OCI-LY3 (cell line): ENCODE results near the gene RGS14.

Source experiments
- H2AFZ ChIP-seq: fragments of 200-600, 300-600 bp; shearing (Covaris generic); 2 replicates; pipeline ENCODE4 v1.6.0; 2014; ENCODE audit warnings: antibody characterized with exemption, low read depth, low read length
- H3K27ac ChIP-seq: fragments of 200-600, 300-600 bp; sonication (generic); 2 replicates; pipeline ENCODE4 v1.5.1; 2014; ENCODE audit warnings: mild to moderate bottlenecking, low read length, moderate library complexity, mixed read lengths
- H3K27me3 ChIP-seq: fragments of 200-600, 300-600 bp; sonication (generic); 2 replicates; pipeline ENCODE4 v1.6.1; 2014; ENCODE audit warnings: low read depth, low read length, mixed read lengths
- H3K36me3 ChIP-seq: fragments of 200-600, 300-600 bp; sonication (generic); replicated peaks from 2 replicates; pipeline ENCODE3; 2014; ENCODE audit warnings: low read depth, low read length, mixed read lengths
- H3K4me1 ChIP-seq: fragments of 300-600, 200-600 bp; sonication (generic); 2 replicates; pipeline ENCODE4 v1.6.1; 2014; ENCODE audit warnings: low read length, mixed read lengths
- H3K4me2 ChIP-seq: fragments of 200-600, 300-600 bp; sonication (generic); 2 replicates; pipeline ENCODE4 v1.6.1; 2014; ENCODE audit warnings: low read length, mixed read lengths
- H3K4me3 ChIP-seq: fragments of 300-600, 200-600 bp; sonication (generic); 2 replicates; pipeline ENCODE4 v1.5.1; 2014; ENCODE audit warnings: antibody characterized with exemption, mild to moderate bottlenecking, low read length, moderate library complexity
- H3K79me2 ChIP-seq: fragments of 300-600, 200-600 bp; shearing (Covaris generic); 2 replicates; pipeline ENCODE4 v1.6.1; 2014; ENCODE audit warnings: mild to moderate bottlenecking, low read length, mixed read lengths
- H3K9ac ChIP-seq: fragments of 300-600, 200-600 bp; shearing (Covaris generic); 2 replicates; pipeline ENCODE4 v1.6.0; 2014; ENCODE audit warnings: mild to moderate bottlenecking, low read length, moderate library complexity
- H3K9me3 ChIP-seq: fragments of 200-600, 300-600 bp; shearing (Covaris generic); 2 replicates; pipeline ENCODE4 v1.6.1; 2014; ENCODE audit warnings: low read length, mixed read lengths; ENCODE audit not compliant: insufficient read depth
- H4K20me1 ChIP-seq: fragments of 200-600, 300-600 bp; sonication (generic); 2 replicates; pipeline ENCODE4 v1.6.1; 2016; ENCODE audit warnings: low read length, mixed read lengths; ENCODE audit not compliant: insufficient read depth
- EZH2phosphoT487 ChIP-seq: fragments of 200-600 bp; shearing (Covaris generic); IDR thresholded peaks from 2 replicates; pipeline ENCODE4 v1.6.1; 2018; ENCODE audit warnings: antibody characterized with exemption, mixed run types, low read depth
- TF ChIP-seq, protein P1 (sequence below): fragments of 200-600, 300-600 bp; sonication (generic); IDR thresholded peaks from 2 replicates; pipeline ENCODE4 v1.5.1; 2014; ENCODE audit warnings: antibody characterized with exemption, low read length, low read depth

RGS14 gene

DNA sequence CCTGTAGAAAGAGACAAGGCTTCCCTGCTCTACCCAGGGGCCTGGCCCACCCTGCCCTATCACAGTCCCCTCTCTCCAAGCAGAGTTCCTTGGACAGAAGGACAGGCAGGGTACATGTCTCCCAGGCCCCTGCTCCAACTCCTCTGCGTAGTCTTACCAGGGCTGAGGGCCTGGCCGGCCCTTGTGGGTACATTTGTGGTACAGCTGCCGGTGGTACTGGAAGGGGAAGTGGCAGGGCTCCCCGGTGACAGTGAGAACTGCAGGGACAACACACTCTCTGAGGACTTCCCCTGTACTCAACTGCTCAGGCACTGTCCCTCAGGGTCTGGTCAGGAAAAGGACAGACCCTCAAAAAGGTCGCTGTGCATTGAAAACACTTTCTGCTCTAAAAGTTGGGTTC, 48.1 kb downstream of the RGS14 start:
- peaks cover 17% of the 10 kb centered on the region for H3K27me3 ChIP-seq
- 0 out of 2 replicates have a peak overlapping the region, but pooled peaks have one; percentile 16 for H3K4me2 ChIP-seq
- H3K27ac ChIP-seq = no peak overlapping the region
- no peaks in the 10 kb centered on the region for H3K9me3 ChIP-seq
- peaks cover 19% of the 10 kb centered on the region for H3K4me1 ChIP-seq
- no peak overlapping the region; the same call in 1 of the 2 replicates for H2AFZ ChIP-seq
- H4K20me1 ChIP-seq = no peaks in the 10 kb centered on the region
- H3K4me3 ChIP-seq = no peak overlapping the region
- H3K79me2 ChIP-seq = no peaks in the 10 kb centered on the region
- TF ChIP-seq, protein P1, sequence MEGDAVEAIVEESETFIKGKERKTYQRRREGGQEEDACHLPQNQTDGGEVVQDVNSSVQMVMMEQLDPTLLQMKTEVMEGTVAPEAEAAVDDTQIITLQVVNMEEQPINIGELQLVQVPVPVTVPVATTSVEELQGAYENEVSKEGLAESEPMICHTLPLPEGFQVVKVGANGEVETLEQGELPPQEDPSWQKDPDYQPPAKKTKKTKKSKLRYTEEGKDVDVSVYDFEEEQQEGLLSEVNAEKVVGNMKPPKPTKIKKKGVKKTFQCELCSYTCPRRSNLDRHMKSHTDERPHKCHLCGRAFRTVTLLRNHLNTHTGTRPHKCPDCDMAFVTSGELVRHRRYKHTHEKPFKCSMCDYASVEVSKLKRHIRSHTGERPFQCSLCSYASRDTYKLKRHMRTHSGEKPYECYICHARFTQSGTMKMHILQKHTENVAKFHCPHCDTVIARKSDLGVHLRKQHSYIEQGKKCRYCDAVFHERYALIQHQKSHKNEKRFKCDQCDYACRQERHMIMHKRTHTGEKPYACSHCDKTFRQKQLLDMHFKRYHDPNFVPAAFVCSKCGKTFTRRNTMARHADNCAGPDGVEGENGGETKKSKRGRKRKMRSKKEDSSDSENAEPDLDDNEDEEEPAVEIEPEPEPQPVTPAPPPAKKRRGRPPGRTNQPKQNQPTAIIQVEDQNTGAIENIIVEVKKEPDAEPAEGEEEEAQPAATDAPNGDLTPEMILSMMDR = no peak
- no peak for TF ChIP-seq EZH2phosphoT487
- no peaks in the 10 kb centered on the region for H3K36me3 ChIP-seq
- no peak overlapping the region for H3K9ac ChIP-seq

DNA sequence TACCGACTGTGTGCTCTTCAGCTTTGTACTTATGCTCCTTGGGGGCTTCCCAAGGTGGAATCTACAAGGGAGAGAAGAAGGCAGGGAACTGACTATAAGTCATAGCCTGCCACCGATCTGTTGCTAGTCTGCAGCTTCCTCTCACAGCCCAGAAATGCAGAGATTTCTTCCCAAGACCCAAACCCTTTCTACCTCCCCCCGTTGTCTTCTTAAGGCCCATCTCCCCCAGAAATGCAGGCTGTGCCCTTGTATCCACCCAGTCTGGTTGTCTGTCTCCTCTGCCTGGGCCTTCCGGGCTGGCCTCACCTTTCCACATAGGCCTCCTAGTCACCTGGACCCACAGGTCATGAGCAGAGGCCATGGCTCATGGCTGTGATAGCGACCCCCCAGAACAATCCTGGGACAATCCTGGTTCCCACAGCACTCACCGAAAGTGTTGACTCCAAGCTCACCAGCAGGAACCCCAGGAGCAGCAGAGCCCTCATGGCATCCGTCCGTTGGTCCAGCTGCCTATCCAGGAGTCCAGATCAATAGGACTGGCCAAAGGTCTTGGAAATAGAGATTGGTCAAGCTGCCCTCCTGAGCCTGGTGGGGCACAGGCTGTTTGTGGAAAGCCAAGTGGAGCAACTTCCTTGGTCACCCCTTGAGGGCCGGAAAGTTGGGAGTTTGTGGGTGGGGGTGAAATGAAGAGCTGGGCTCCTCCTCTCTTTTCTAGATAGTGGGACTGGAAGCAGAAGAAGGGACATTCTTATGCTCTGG, 51.5 kb downstream of the RGS14 start, which contains the start of gene F12:
F12 (minus strand) TSS at position 522 of the 759 bp plus-strand sequence; CDS start at position 485, 37 bp downstream.
- Histone ChIP-seq H3K27me3 (peaks cover 9% of the 10 kb centered on the region), H3K36me3 (no peaks in the 10 kb centered on the region), H3K4me2 (no peak within 1 kb of the TSS), H4K20me1 (no peaks in the 10 kb centered on the region), H3K4me1 (peaks cover 23% of the 10 kb centered on the region), H3K79me2 (no peaks in the 10 kb centered on the region), H2AFZ (no peak within 1 kb of the TSS), H3K4me3 (no peak within 1 kb of the TSS), H3K9ac (no peak within 1 kb of the TSS), H3K27ac (no peak within 1 kb of the TSS), H3K9me3 (no peaks in the 10 kb centered on the region)
- no peak for TF ChIP-seq EZH2phosphoT487
- TF ChIP-seq, protein P1 = no peak

DNA sequence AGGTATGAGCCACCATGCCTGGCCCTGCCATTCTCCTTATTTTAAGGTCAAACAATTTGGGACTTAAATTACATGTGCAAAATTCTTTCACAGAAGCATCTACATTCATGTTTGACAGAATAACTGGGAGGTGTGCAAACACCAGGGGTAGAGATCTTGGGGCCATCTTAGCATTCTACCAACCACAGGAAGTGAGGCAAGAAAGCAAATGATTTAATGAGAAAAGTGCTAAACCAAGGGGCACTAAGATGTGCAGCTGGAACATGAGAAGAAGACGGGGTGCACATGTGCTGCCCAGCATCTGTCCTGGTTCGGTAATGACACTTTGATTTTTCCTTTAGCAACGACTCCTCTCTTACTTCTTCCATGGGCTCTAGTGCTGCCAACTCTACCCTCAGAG, 52.9 kb downstream of the RGS14 start:
- H3K27me3 ChIP-seq = peaks cover 9% of the 10 kb centered on the region

DNA sequence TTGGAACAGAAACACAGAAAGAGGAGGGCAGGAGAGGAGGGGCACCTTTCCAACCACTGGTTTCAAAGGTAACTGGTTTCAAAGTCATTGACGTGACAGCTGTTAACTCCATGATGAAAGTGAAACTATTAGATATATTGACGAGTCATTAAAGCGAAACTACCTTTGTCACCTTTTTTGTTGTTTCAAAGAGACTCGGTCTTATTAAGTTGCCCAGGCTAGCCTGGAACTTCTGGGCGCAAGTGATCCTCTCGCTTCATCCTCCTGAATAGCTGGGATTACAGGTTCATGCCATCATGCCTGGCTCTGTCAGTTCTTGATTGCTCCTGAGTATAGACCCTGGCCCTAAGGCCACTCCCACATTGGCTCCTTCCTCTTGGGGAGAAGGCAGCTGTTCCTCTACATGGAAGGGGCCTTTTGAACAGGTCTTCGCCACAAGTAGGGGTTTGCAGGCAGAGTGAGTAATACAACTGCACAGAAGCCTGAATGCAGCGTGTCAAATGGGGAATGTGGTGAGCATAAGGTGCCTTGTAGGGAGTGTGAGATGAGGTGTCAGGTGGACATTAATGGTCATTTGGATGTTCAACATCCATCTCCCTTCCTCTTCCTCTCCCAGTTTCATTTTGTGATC, 55.0 kb downstream of the RGS14 start:
- peaks cover 9% of the 10 kb centered on the region for H3K4me1 ChIP-seq
- H3K79me2 ChIP-seq = no peaks in the 10 kb centered on the region
- H3K9ac ChIP-seq = no peak overlapping the region
- no peaks in the 10 kb centered on the region for H3K9me3 ChIP-seq
- peak overlapping the region; percentile 32 for H3K4me3 ChIP-seq
- peak overlapping the region; percentile 55 for H3K4me2 ChIP-seq
- 0 out of 2 replicates have a peak, but pooled peaks cover 5% of the 10 kb centered on the region for H3K27me3 ChIP-seq
- no peaks in the 10 kb centered on the region for H4K20me1 ChIP-seq
- no peaks in the 10 kb centered on the region for H3K36me3 ChIP-seq
- no peak overlapping the region for H3K27ac ChIP-seq
- 0 out of 2 replicates have a peak overlapping the region, but pooled peaks have one; percentile 20 for H2AFZ ChIP-seq
- TF ChIP-seq, protein P1 = no peak
- TF ChIP-seq EZH2phosphoT487 = no peak

More for the DNA sequence above, 52.9 kb downstream of the RGS14 start:
- Histone ChIP-seq H3K4me2 (no peak overlapping the region), H3K9me3 (no peaks in the 10 kb centered on the region), H3K36me3 (no peaks in the 10 kb centered on the region), H3K79me2 (no peaks in the 10 kb centered on the region), H3K9ac (no peak overlapping the region), H4K20me1 (no peaks in the 10 kb centered on the region), H3K4me3 (no peak overlapping the region), H3K4me1 (peaks cover 13% of the 10 kb centered on the region), H3K27ac (no peak overlapping the region), H2AFZ (no peak overlapping the region)
- TF ChIP-seq EZH2phosphoT487 = no peak
- TF ChIP-seq, protein P1 = no peak
